Measurements from ENCODE around the gene BTBD9. TPM values are rescaled to one million over a fixed set of nuclear protein-coding genes. Genes with fewer than 3 reads are reported as not detected.
"Not testable (repeated sequence)": the region's sequence is repeated elsewhere in the genome, so short reads cannot be mapped to it uniquely, and the experiment has no call there.

Gene BTBD9
- total and polyA plus RNA-seq, 4 donors: 8.7 to 73.9 (median 28.3) TPM

GRCh38 chr6:38427492-38428210 is 212.1 kb downstream of the BTBD9 start:
- H3K9ac ChIP-seq (ENCODE audit: insufficient read depth in 1 of 2, low read length in 2 of 2): no peak overlapping the region
- no peak for ATAC-seq (ENCODE audit: insufficient read depth, low FRiP score)
- TF ChIP-seq CTCF (IDR thresholded peaks at IDR 0.05; ENCODE audit: control extremely low read depth, extremely low read depth): no peak
- no peaks in the 10 kb centered on the region for H3K36me3 ChIP-seq (ENCODE audit: control insufficient read depth in 4 of 4, insufficient read depth in 4 of 4, low read length in 4 of 4)
- H3K27me3 ChIP-seq (ENCODE audit: control insufficient read depth in 3 of 3, insufficient read depth in 3 of 3, low read length in 2 of 3): no peaks in the 10 kb centered on the region
- H3K4me3 ChIP-seq: no peak overlapping the region
- peak in 1 of 3 donors; percentile 18 for DNase-seq
- H3K9me3 ChIP-seq (ENCODE audit: control insufficient read depth in 4 of 4, insufficient read depth in 3 of 4, low read length in 3 of 4): no peaks in the 10 kb centered on the region
- 60 to 74% methylated on average over 2 of the region's 2 CpGs for WGBS, 2 donors
- H3K27ac ChIP-seq (ENCODE audit: low read depth in 1 of 2, low read length in 1 of 2): no peak overlapping the region
- H3K4me1 ChIP-seq (ENCODE audit: control insufficient read depth in 5 of 5, insufficient read depth in 5 of 5, low read length in 5 of 5): no peaks in the 10 kb centered on the region

DNA sequence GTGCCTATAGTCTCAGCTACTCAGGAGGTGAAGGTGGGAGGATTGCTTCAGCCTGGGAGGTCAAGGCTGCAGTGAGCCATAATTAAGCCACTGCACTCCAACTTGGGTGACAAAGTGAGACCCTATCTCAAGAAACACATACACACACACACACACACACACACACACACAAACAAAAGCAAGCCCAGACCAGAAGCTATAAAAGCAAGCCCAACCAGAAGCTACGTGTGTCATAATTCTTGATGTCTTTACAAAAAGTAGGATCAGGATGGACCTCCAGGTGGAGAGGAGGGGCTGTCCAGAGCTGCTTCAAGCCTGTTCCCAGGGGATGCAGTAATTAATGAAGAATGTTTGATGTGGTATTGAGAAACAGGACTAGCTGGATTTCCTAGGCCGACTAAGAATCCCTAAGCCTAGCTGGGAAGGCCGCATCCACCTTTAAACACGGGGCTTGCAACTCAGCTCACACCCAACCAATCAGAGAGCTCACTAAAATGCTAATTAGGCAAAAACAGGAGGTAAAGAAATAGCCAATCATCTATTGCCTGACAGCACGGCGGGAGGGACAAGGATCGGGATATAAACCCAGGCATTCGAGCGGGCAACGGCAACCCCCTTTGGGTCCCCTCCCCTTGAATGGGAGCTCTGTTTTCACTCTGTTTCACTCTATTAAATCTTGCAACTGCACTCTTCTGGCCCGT is 213.8 kb downstream of the BTBD9 start:
- H3K4me3 ChIP-seq; ATAC-seq (ENCODE audit: insufficient read depth, low FRiP score); H3K4me1 ChIP-seq (ENCODE audit: control insufficient read depth in 5 of 5, insufficient read depth in 5 of 5, low read length in 5 of 5); DNase-seq; H3K36me3 ChIP-seq (ENCODE audit: control insufficient read depth in 4 of 4, insufficient read depth in 4 of 4, low read length in 4 of 4); H3K9me3 ChIP-seq (ENCODE audit: control insufficient read depth in 4 of 4, insufficient read depth in 3 of 4, low read length in 3 of 4); H3K9ac ChIP-seq (ENCODE audit: insufficient read depth in 1 of 2, low read length in 2 of 2); H3K27ac ChIP-seq (ENCODE audit: low read depth in 1 of 2, low read length in 1 of 2); H3K27me3 ChIP-seq (ENCODE audit: control insufficient read depth in 3 of 3, insufficient read depth in 3 of 3, low read length in 2 of 3): not testable (repeated sequence)
- WGBS, 2 donors: 95 to 97% methylated on average over 11 of the region's 11 CpGs

- no peak for TF ChIP-seq CTCF (IDR thresholded peaks at IDR 0.05; ENCODE audit: control extremely low read depth, extremely low read depth)
- DNase-seq (no peak), ATAC-seq (ENCODE audit: insufficient read depth, low FRiP score) (no peak)
- no peaks in the 10 kb centered on the region for H3K9me3 ChIP-seq (ENCODE audit: control insufficient read depth in 4 of 4, insufficient read depth in 3 of 4, low read length in 3 of 4)
- H3K4me1 ChIP-seq (ENCODE audit: control insufficient read depth in 5 of 5, insufficient read depth in 5 of 5, low read length in 5 of 5): no peaks in the 10 kb centered on the region
- 90% methylated on average over 4 of the region's 4 CpGs for WGBS, 2 donors
- H3K36me3 ChIP-seq (ENCODE audit: control insufficient read depth in 4 of 4, insufficient read depth in 4 of 4, low read length in 4 of 4): no peaks in the 10 kb centered on the region
- no peaks in the 10 kb centered on the region for H3K27me3 ChIP-seq (ENCODE audit: control insufficient read depth in 3 of 3, insufficient read depth in 3 of 3, low read length in 2 of 3)
- H3K9ac ChIP-seq (ENCODE audit: insufficient read depth in 1 of 2, low read length in 2 of 2): no peak overlapping the region
- H3K27ac ChIP-seq (ENCODE audit: low read depth in 1 of 2, low read length in 1 of 2): no peak overlapping the region
- H3K4me3 ChIP-seq: no peak overlapping the region
Measured at GRCh38 chr6:38423746-38424145, 216.0 kb downstream of the BTBD9 start.

DNA sequence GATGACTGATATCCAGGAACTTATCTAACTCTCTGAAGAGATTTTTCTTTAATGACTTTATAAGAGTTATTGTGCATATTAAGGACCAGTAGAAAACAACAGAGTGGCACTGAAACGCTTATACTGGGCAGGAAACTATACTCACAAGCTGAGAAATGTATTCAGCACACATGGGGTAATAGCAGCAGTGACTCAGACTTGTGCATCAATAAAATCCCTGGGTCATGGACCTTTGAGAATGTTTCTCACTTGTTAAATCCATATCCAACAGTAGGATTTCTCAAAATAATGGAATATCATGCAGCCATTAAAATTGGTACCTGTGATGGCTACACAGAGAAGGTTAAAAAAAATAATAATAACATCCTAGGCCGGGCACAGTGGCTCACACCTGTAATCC is 219.5 kb downstream of the BTBD9 start:
- Histone ChIP-seq H3K27me3 (ENCODE audit: control insufficient read depth in 3 of 3, insufficient read depth in 3 of 3, low read length in 2 of 3) (no peaks in the 10 kb centered on the region), H3K9ac (ENCODE audit: insufficient read depth in 1 of 2, low read length in 2 of 2) (no peak overlapping the region), H3K36me3 (ENCODE audit: control insufficient read depth in 4 of 4, insufficient read depth in 4 of 4, low read length in 4 of 4) (peaks cover 0 to 1% (median 0%) of the 10 kb centered on the region in 4 donors), H3K4me3 (no peak overlapping the region), H3K27ac (ENCODE audit: low read depth in 1 of 2, low read length in 1 of 2) (no peak overlapping the region), H3K4me1 (ENCODE audit: control insufficient read depth in 5 of 5, insufficient read depth in 5 of 5, low read length in 5 of 5) (no peaks in the 10 kb centered on the region), H3K9me3 (ENCODE audit: control insufficient read depth in 4 of 4, insufficient read depth in 3 of 4, low read length in 3 of 4) (no peaks in the 10 kb centered on the region)
- DNase-seq (no peak), ATAC-seq (ENCODE audit: insufficient read depth, low FRiP score) (no peak)
- no peak for TF ChIP-seq CTCF (IDR thresholded peaks at IDR 0.05; ENCODE audit: control extremely low read depth, extremely low read depth)
- 94 to 95% methylated on average over 2 of the region's 2 CpGs for WGBS, 2 donors
